BJ (cell line): Measurements from ENCODE around the gene INHA. TPM values are rescaled to one million over a fixed set of nuclear protein-coding genes. Genes with fewer than 3 reads are reported as not detected.

Experiments used
- CTCF ChIA-PET: fragments of 350-600 bp; formaldehyde crosslinking; extraction: SDS; loops from one replicate; lab custom pipeline; 2021; ENCODE audit warnings: antibody characterized with exemption, inconsistent platforms; lab: Yijun Ruan, JAX
- POLR2A ChIA-PET: fragments of 300-600 bp; sonication (Branson Sonifier 250); formaldehyde crosslinking; extraction: SDS; loops from one replicate; lab custom pipeline; 2021; ENCODE audit warnings: antibody characterized with exemption; lab: Charles Lee
- DNase-seq: peaks from one replicate; pipeline ENCODE4 v3.0.0-alpha.2; 2011; ENCODE audit warnings: low read depth
- H3K27me3 ChIP-seq: 2 replicates; pipeline ENCODE4 v1.6.0; 2011; ENCODE audit warnings: low read length; ENCODE audit not compliant: control insufficient read depth, insufficient read depth
- H3K36me3 ChIP-seq: 2 replicates; pipeline ENCODE4 v1.5.1; 2011; ENCODE audit warnings: low read length; ENCODE audit not compliant: control insufficient read depth, insufficient read depth
- H3K4me3 ChIP-seq: 2 replicates; pipeline ENCODE4 v1.5.1; 2011; ENCODE audit warnings: low read depth, mild to moderate bottlenecking, control low read depth, low read length
- polyA plus RNA-seq: library from polyadenylated mRNA; depleted of rRNA; stranded (reverse); fragments of >200 nt; gene quantifications from 2 replicates; pipeline ENCODE4 v1.2.3, GENCODE V29; 2011
- TF ChIP-seq, protein P1 (sequence below): IDR thresholded peaks from 2 replicates; pipeline ENCODE4 v1.5.1; 2011; ENCODE audit warnings: low read depth, mild to moderate bottlenecking, control low read depth, inconsistent platforms, low read length, moderate library complexity; ENCODE audit not compliant: insufficient read depth

Gene INHA
- polyA plus RNA-seq, 1 experiment = 1.5 TPM

DNA sequence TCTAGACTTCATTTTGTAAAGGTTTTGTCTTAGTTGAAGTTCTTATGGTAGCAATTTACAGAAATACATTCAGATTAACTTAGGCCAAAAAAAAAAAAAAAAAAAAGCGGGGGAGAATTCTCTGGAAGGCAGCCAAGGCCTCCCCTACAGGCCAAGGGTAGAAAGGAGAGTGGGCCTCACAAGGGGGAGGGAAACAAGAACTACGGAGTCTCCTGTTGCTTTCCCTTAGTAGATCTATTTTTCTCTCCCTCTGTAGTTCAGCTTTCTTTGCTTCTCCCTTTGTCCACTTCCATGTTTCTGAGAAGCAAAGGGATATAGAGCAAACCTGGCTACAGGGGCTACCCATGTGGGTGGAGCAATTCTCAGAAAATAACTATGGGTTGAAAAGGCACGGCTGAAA, 23.1 kb downstream of the INHA start:
- H3K27me3 ChIP-seq = no peaks in the 10 kb centered on the region
- TF ChIP-seq, protein P1, sequence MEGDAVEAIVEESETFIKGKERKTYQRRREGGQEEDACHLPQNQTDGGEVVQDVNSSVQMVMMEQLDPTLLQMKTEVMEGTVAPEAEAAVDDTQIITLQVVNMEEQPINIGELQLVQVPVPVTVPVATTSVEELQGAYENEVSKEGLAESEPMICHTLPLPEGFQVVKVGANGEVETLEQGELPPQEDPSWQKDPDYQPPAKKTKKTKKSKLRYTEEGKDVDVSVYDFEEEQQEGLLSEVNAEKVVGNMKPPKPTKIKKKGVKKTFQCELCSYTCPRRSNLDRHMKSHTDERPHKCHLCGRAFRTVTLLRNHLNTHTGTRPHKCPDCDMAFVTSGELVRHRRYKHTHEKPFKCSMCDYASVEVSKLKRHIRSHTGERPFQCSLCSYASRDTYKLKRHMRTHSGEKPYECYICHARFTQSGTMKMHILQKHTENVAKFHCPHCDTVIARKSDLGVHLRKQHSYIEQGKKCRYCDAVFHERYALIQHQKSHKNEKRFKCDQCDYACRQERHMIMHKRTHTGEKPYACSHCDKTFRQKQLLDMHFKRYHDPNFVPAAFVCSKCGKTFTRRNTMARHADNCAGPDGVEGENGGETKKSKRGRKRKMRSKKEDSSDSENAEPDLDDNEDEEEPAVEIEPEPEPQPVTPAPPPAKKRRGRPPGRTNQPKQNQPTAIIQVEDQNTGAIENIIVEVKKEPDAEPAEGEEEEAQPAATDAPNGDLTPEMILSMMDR = peak; percentile 22; the same call in 1 of the 2 replicates
- no peak for DNase-seq
- H3K4me3 ChIP-seq = no peak overlapping the region
- ChIA-PET CTCF (interaction anchor here (0.6 to 3.1 kb wide), 4 partner anchors 10 to 758 kb away, joined by 3 to 20 read pairs (median 4); no protein-coding TSS in a partner anchor), POLR2A (no interaction called here)
- H3K36me3 ChIP-seq = no peaks in the 10 kb centered on the region

DNA sequence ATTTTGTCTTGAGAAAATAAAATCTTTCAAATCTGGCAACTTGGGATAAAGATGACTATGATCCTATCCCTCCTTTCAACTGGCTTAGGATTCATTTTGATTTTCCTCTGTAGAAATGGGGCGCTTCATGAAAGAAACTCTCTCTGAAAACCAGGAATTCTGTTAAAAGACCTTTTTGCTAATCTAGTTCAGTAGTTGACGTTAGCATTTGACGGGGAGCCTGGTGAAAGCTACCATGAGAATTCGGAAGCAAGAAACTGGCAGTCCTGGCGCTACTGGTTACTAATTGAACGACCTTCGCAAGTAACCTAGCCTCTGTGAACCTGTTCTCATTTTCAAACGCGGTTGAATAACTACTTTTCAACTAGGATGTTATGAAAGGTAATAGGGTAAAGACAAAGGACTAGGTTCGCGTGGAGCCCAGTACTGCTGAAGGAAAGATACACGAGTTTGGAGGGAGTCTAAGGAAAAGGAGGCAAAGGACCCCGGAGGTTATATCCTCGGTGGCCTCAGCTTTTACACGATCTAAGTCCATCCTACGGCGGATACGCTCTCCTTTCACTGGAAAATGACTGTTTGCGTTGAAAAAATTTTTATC, 24.9 kb downstream of the INHA start:
- CTCF ChIA-PET = interaction anchor here (0.6 to 4.5 kb wide), 11 partner anchors 12 to 67 kb away, joined by 3 to 26 read pairs (median 4); partner anchors contain the start of gene OBSL1
- DNase-seq = no peak
- Histone ChIP-seq H3K36me3 (peaks cover 7% of the 10 kb centered on the region), H3K27me3 (no peaks in the 10 kb centered on the region), H3K4me3 (peak overlapping the region; percentile 83)
- TF ChIP-seq, protein P1 = no peak
- POLR2A ChIA-PET = interaction anchor here (0.6 kb wide), 3 partner anchors 15 to 45 kb away, joined by 3 read pairs; no protein-coding TSS in a partner anchor

DNA sequence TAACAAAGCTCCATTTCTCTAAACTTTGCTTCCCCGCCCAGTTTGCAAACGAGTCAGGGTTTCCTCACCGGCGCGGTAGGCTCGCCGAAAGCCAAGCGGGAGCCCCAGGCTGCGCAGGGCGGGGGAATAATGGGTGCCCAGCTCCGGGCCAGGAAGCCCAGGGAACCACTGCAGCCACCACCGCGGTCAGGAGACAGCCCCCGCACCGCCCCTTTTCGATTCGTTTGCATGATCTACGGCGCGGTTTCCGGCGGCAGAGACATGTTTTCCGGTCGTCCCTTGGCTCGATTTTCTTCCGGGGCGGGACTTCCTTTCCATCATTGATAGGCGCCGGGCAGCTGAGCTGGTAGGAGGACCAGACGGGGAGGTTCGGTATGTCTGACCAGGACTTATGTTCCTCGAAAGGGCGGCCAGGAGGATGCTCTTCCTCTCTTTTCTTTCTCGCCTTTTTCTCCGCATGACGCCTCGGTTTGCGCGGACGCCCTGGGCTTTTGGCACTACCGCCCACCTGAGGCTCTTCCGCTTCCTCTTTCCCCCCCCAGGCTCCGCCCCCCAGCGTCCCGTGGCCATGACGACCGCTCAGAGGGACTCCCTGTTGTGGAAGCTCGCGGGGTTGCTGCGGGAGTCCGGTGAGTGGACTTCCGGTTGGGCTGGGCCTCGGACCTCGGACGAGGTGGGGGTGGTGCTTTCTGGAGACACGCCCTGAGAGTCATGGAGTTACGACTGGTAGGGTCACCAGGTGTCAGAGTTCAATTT, 25.6 kb downstream of the INHA start, which contains the start of gene STK11IP:
STK11IP (plus strand) TSS at position 306 of the 756 bp plus-strand sequence; CDS start at position 569, 263 bp downstream.
- ChIA-PET POLR2A (interaction anchor here (0.6 kb wide), 3 partner anchors 24 to 404 kb away, joined by 3 to 4 read pairs (median 3); no protein-coding TSS in a partner anchor), CTCF (interaction anchor here (0.6 to 4.5 kb wide), 13 partner anchors 23 to 426 kb away, joined by 3 to 26 read pairs (median 4); partner anchors contain the start of gene OBSL1)
- Histone ChIP-seq H3K4me3 (peak within 1 kb of the TSS; percentile 83), H3K36me3 (peaks cover 11% of the 10 kb centered on the region), H3K27me3 (no peaks in the 10 kb centered on the region)
- TF ChIP-seq, protein P1 = no peak
- peak; percentile 81 for DNase-seq

DNA sequence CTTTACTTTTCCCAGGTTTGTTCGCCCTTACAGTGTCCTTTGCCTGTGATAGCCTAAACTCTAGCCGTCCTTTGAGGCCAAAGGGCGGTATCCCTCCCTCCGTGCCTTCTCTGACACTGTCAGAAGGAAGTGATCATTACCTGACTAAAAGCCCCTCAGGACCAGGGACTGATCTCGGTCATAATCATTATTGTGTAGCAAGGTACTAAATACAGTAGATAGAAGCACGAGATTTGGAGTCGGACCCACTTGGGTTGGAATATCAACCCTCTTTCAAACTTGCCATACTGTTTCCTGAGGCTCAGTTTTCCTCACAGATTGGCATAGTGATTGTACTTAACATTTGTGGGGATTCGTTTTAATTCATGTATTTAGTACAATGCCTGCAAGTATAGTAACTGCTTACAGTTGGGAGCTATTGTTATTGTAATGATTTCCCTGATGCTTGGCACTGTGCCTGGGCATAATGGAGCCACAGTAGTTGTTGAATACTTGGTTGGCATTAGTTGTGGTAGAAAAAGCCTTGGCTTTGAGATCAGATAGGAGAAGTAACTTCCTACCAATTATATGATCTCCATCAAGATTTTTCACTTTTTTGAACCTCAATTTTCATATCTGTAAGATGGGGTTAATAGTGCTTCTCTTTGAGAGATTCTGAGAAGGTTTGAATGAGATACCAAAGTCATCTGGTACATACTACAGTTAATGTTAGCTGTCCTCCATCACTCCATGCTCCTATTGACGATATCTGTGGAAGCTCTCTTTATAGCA, 26.4 kb downstream of the INHA start:
- Histone ChIP-seq H3K27me3 (no peaks in the 10 kb centered on the region), H3K36me3 (peaks cover 13% of the 10 kb centered on the region), H3K4me3 (peak overlapping the region; percentile 83)
- POLR2A ChIA-PET = interaction anchor here (0.6 kb wide), 2 partner anchors 24 to 403 kb away, joined by 3 to 4 read pairs; no protein-coding TSS in a partner anchor
- DNase-seq = no peak
- TF ChIP-seq, protein P1 = no peak
- CTCF ChIA-PET = interaction anchor here (0.5 to 4.5 kb wide), 10 partner anchors 23 to 427 kb away, joined by 3 to 26 read pairs (median 4); partner anchors contain the start of gene OBSL1
